ENCODE data around the gene HBG1. TPM values are rescaled to one million over a fixed set of nuclear protein-coding genes. Genes with fewer than 3 reads are reported as not detected.

The HBG1 gene
- total RNA-seq, 1 experiment from 2014 or later: 2.3 TPM

GRCh38 chr11:5223686-5224085 lies 26.0 kb downstream of the HBG1 start:
- Histone ChIP-seq H3K27ac (ENCODE audit: low read length) (no peak overlapping the region), H3K27me3 (ENCODE audit: control insufficient read depth, insufficient read depth, low read length) (no peaks in the 10 kb centered on the region), H3K36me3 (ENCODE audit: control insufficient read depth, insufficient read depth, low read length) (no peaks in the 10 kb centered on the region), H3K4me1 (ENCODE audit: control insufficient read depth, insufficient read depth, low read length) (no peaks in the 10 kb centered on the region), H3K4me3 (ENCODE audit: low read depth in 2 of 2, low read length in 2 of 2) (no peak overlapping the region), H3K9me3 (ENCODE audit: control insufficient read depth, insufficient read depth, low read depth, low read length) (no peaks in the 10 kb centered on the region)
- in situ Hi-C loops (cut with HindIII; ENCODE audit: low pct_unique_long_range_greater_than_20kb, low sequenced_read_pairs): no loop called here
- CTCF ChIA-PET: interaction anchor here (0.7 kb wide), 1 partner anchor 14 kb away, joined by 4 read pairs; no protein-coding TSS in a partner anchor
- no TSS peak for BruUV-seq (replicated peaks)
- POLR2A ChIA-PET: no interaction called here
- intact Hi-C loops (cut with micrococcal nuclease; ENCODE audit: unreplicated experiment): no loop called here
- DNase-seq (ENCODE audit: low read depth, low spot score) (no peak), ATAC-seq (no peak)
- no peak for TF ChIP-seq TCF7L2 (IDR thresholded peaks at IDR 0.05; ENCODE audit: low read depth, low read length)

- no peak for TF ChIP-seq TCF7L2 (IDR thresholded peaks at IDR 0.05; ENCODE audit: low read depth, low read length)
- TF ChIP-seq SIN3A (IDR thresholded peaks at IDR 0.05; ENCODE audit: borderline replicate concordance, insufficient read depth, low read depth, low read length): no peak
- no peak for TF ChIP-seq POLR2AphosphoS5 (IDR thresholded peaks at IDR 0.05; ENCODE audit: low read depth, low read length)
- TF ChIP-seq REST (IDR thresholded peaks at IDR 0.05; ENCODE audit: insufficient read depth in 1 of 2, low read depth in 2 of 2, low read length in 1 of 2): no peak
- no peak for TF ChIP-seq CTCF (IDR thresholded peaks at IDR 0.05)
- no peak overlapping the region for H3K4me3 ChIP-seq (ENCODE audit: low read depth in 2 of 2, low read length in 2 of 2)
- in situ Hi-C loops (cut with HindIII; ENCODE audit: low pct_unique_long_range_greater_than_20kb, low sequenced_read_pairs): no loop called here
- intact Hi-C loops (cut with micrococcal nuclease; ENCODE audit: unreplicated experiment): no loop called here
- no peak overlapping the region for H3K27ac ChIP-seq (ENCODE audit: low read length)
- no peaks in the 10 kb centered on the region for H3K9me3 ChIP-seq (ENCODE audit: control insufficient read depth, insufficient read depth, low read depth, low read length)
- DNase-seq (ENCODE audit: low read depth, low spot score) (no peak), ATAC-seq (no peak)
- no TSS peak for BruUV-seq (replicated peaks)
- CTCF ChIA-PET: interaction anchor here (0.7 kb wide), 1 partner anchor 14 kb away, joined by 4 read pairs; no protein-coding TSS in a partner anchor
- H3K4me1 ChIP-seq (ENCODE audit: control insufficient read depth, insufficient read depth, low read length): no peaks in the 10 kb centered on the region
- POLR2A ChIA-PET: no interaction called here
- no peaks in the 10 kb centered on the region for H3K27me3 ChIP-seq (ENCODE audit: control insufficient read depth, insufficient read depth, low read length)
- no peaks in the 10 kb centered on the region for H3K36me3 ChIP-seq (ENCODE audit: control insufficient read depth, insufficient read depth, low read length)
Observed at GRCh38 chr11:5223146-5223545, 26.5 kb downstream of the HBG1 start.

GRCh38 chr11:5210376-5210885 lies 39.2 kb downstream of the HBG1 start:
- Histone ChIP-seq H3K4me3 (ENCODE audit: low read depth in 2 of 2, low read length in 2 of 2) (no peak overlapping the region), H3K36me3 (ENCODE audit: control insufficient read depth, insufficient read depth, low read length) (no peaks in the 10 kb centered on the region), H3K4me1 (ENCODE audit: control insufficient read depth, insufficient read depth, low read length) (no peaks in the 10 kb centered on the region), H3K27ac (ENCODE audit: low read length) (no peak overlapping the region), H3K9me3 (ENCODE audit: control insufficient read depth, insufficient read depth, low read depth, low read length) (no peaks in the 10 kb centered on the region), H3K27me3 (ENCODE audit: control insufficient read depth, insufficient read depth, low read length) (0 out of 2 replicates have a peak, but pooled peaks cover 3% of the 10 kb centered on the region)
- DNase-seq (ENCODE audit: low read depth, low spot score) (no peak), ATAC-seq (no peak)
- BruUV-seq (replicated peaks): no TSS peak
- ChIA-PET CTCF (no interaction called here), POLR2A (no interaction called here)
- TF ChIP-seq SIN3A (IDR thresholded peaks at IDR 0.05; ENCODE audit: borderline replicate concordance, insufficient read depth, low read depth, low read length) (no peak), POLR2AphosphoS5 (IDR thresholded peaks at IDR 0.05; ENCODE audit: low read depth, low read length) (no peak), TCF7L2 (IDR thresholded peaks at IDR 0.05; ENCODE audit: low read depth, low read length) (no peak), CTCF (IDR thresholded peaks at IDR 0.05) (no peak), REST (IDR thresholded peaks at IDR 0.05; ENCODE audit: insufficient read depth in 1 of 2, low read depth in 2 of 2, low read length in 1 of 2) (no peak)
- intact Hi-C loops (cut with micrococcal nuclease; ENCODE audit: unreplicated experiment) (no loop called here), in situ Hi-C loops (cut with HindIII; ENCODE audit: low pct_unique_long_range_greater_than_20kb, low sequenced_read_pairs) (no loop called here)
